Measurements from ENCODE around the gene DBI.

Gene DBI

DNA sequence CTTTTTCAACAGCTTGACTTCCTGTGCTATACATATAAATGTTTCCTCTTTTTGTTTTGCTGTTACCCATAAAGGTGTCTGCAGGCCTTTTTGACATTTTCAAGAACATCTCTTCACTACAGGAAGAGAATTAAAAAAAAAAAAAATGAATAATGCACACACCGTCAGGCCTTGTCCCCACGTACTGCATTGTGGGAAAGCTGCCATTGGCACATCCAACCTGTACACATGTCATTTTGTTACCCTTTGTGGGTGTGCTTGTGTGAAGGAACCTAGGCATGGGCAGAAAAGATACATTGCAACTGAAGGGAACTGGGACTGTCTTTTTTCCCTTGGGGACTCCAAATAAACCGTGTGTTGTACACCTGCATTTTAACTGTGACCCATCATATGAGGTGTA, 48.1 kb downstream of the DBI start:
- no peak overlapping the region for H3K4me3 ChIP-seq (ENCODE audit: low read length in 2 of 2)
- no peak overlapping the region for H3K27ac ChIP-seq (ENCODE audit: low read depth in 2 of 2, low read length in 2 of 2)
- H3K9me3 ChIP-seq (ENCODE audit: control insufficient read depth in 2 of 2, low read length in 2 of 2): no peaks in the 10 kb centered on the region
- no peaks in the 10 kb centered on the region for H3K36me3 ChIP-seq (ENCODE audit: control insufficient read depth in 2 of 2, insufficient read depth in 2 of 2, low read length in 2 of 2)
- H3K9ac ChIP-seq (ENCODE audit: low read depth in 1 of 2, low read length in 2 of 2): no peak overlapping the region
- H3K27me3 ChIP-seq (ENCODE audit: control insufficient read depth in 2 of 2, insufficient read depth in 2 of 2, low read length in 2 of 2): no peaks in the 10 kb centered on the region
- H3K4me1 ChIP-seq (ENCODE audit: control insufficient read depth in 2 of 2, insufficient read depth in 2 of 2, low read length in 2 of 2): peaks cover 0 to 4% of the 10 kb centered on the region in 2 donors

DNA sequence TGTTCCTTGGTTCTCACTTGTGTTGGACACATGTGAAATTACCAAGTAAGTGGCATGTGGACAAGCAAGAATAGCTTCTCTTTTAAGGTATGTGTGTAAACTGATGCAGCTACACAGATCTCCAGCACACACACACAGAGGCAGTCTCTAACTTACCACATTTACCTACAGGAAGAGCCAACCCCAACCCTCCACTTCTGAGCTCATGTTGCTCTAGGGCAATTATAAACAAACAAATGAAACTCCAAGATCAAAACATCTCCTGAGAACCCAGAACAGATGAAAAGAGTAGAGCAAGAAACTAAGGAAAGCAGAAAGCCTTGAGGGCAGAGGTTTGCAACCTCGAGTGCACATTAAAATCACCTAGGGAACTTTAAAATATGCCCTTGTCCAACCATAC, 48.9 kb downstream of the DBI start:
- Histone ChIP-seq H3K27ac (ENCODE audit: low read depth in 2 of 2, low read length in 2 of 2) (no peak overlapping the region), H3K36me3 (ENCODE audit: control insufficient read depth in 2 of 2, insufficient read depth in 2 of 2, low read length in 2 of 2) (no peaks in the 10 kb centered on the region), H3K27me3 (ENCODE audit: control insufficient read depth in 2 of 2, insufficient read depth in 2 of 2, low read length in 2 of 2) (no peaks in the 10 kb centered on the region), H3K4me3 (ENCODE audit: low read length in 2 of 2) (no peak overlapping the region), H3K9ac (ENCODE audit: low read depth in 1 of 2, low read length in 2 of 2) (no peak overlapping the region), H3K9me3 (ENCODE audit: control insufficient read depth in 2 of 2, low read length in 2 of 2) (no peaks in the 10 kb centered on the region), H3K4me1 (ENCODE audit: control insufficient read depth in 2 of 2, insufficient read depth in 2 of 2, low read length in 2 of 2) (peaks cover 6 to 10% of the 10 kb centered on the region in 2 donors)

DNA sequence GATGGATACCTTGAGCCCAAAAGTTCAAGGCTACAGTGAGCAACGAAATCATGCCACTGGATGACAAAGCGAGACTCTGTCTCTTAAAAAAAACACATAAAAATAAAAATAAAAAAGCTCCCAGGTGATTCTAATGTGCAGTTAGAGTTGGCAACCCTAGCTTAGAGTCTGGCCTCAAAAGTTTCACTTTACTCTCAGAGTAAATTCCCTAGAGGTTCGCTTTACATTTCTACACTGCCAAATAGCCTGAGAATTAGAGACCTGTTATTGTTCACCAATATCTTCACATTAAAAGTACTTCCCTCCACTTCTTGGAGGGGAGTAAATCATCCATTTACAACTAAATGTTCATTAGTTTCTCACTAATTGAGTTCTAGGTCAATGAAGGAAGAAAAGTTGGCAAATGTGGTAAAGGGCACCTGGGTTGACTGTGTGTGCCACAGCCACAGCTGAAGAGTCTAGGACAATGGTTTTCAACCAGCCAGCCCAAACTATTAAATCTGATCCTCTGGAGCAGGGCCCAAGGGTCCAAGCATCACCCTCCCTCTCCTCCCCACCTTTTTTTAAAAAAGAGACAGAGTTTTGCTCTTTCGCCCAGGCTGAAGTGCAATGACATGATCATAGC, 49.6 kb downstream of the DBI start:
- Histone ChIP-seq H3K9me3 (ENCODE audit: control insufficient read depth in 2 of 2, low read length in 2 of 2) (no peaks in the 10 kb centered on the region), H3K36me3 (ENCODE audit: control insufficient read depth in 2 of 2, insufficient read depth in 2 of 2, low read length in 2 of 2) (no peaks in the 10 kb centered on the region), H3K27me3 (ENCODE audit: control insufficient read depth in 2 of 2, insufficient read depth in 2 of 2, low read length in 2 of 2) (no peaks in the 10 kb centered on the region), H3K9ac (ENCODE audit: low read depth in 1 of 2, low read length in 2 of 2) (no peak overlapping the region), H3K4me3 (ENCODE audit: low read length in 2 of 2) (no peak overlapping the region), H3K27ac (ENCODE audit: low read depth in 2 of 2, low read length in 2 of 2) (no peak overlapping the region), H3K4me1 (ENCODE audit: control insufficient read depth in 2 of 2, insufficient read depth in 2 of 2, low read length in 2 of 2) (peaks cover 7 to 14% of the 10 kb centered on the region in 2 donors)

DNA sequence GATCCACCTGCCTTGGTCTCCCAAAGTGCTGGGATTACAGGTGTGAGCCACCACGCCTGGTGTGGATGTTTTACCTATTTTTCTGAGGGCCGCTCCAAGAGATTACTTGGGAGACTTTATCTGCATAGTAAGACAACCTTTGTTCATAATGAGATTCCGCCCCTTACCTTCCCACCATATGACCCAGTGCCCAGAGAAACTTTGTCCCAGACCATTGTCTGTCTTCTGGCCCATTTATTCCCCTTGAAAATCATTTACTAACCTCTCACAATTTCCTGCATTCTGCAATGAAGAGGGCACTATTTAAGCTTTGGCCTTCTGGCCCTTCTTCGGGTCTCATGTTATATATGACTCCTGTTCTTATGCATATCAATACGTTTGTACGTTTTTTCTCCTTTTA, 51.1 kb downstream of the DBI start:
- Histone ChIP-seq H3K9ac (ENCODE audit: low read depth in 1 of 2, low read length in 2 of 2) (no peak overlapping the region), H3K4me3 (ENCODE audit: low read length in 2 of 2) (no peak overlapping the region), H3K27ac (ENCODE audit: low read depth in 2 of 2, low read length in 2 of 2) (peak overlapping the region in 1 of 2 donors; percentile 18), H3K9me3 (ENCODE audit: control insufficient read depth in 2 of 2, low read length in 2 of 2) (no peaks in the 10 kb centered on the region), H3K27me3 (ENCODE audit: control insufficient read depth in 2 of 2, insufficient read depth in 2 of 2, low read length in 2 of 2) (no peaks in the 10 kb centered on the region), H3K36me3 (ENCODE audit: control insufficient read depth in 2 of 2, insufficient read depth in 2 of 2, low read length in 2 of 2) (no peaks in the 10 kb centered on the region), H3K4me1 (ENCODE audit: control insufficient read depth in 2 of 2, insufficient read depth in 2 of 2, low read length in 2 of 2) (peaks cover 7 to 20% of the 10 kb centered on the region in 2 donors)

DNA sequence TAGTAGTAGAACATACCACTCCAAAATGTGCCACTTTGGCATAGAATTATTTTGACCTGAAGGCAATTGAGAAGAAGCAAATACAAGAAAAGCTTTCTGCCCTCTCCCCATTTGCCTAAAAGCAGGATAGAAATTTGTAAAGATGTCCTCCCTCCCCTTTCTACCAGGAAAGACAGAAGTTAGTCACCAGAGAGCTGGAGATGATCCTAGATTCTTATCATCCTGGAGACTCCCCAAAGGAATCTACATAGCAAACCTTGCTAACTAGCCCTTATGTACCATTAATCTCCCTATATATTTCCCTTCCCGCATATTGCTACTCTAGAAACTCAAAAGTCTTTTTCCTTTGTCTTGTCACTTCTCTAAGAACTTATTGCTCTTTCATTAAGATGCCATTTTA, 52.3 kb downstream of the DBI start:
- H3K9ac ChIP-seq (ENCODE audit: low read depth in 1 of 2, low read length in 2 of 2): no peak overlapping the region
- H3K9me3 ChIP-seq (ENCODE audit: control insufficient read depth in 2 of 2, low read length in 2 of 2): no peaks in the 10 kb centered on the region
- peaks cover 9 to 31% of the 10 kb centered on the region in 2 donors for H3K4me1 ChIP-seq (ENCODE audit: control insufficient read depth in 2 of 2, insufficient read depth in 2 of 2, low read length in 2 of 2)
- no peak overlapping the region for H3K4me3 ChIP-seq (ENCODE audit: low read length in 2 of 2)
- H3K27me3 ChIP-seq (ENCODE audit: control insufficient read depth in 2 of 2, insufficient read depth in 2 of 2, low read length in 2 of 2): no peaks in the 10 kb centered on the region
- H3K36me3 ChIP-seq (ENCODE audit: control insufficient read depth in 2 of 2, insufficient read depth in 2 of 2, low read length in 2 of 2): no peaks in the 10 kb centered on the region
- no peak overlapping the region for H3K27ac ChIP-seq (ENCODE audit: low read depth in 2 of 2, low read length in 2 of 2)

DNA sequence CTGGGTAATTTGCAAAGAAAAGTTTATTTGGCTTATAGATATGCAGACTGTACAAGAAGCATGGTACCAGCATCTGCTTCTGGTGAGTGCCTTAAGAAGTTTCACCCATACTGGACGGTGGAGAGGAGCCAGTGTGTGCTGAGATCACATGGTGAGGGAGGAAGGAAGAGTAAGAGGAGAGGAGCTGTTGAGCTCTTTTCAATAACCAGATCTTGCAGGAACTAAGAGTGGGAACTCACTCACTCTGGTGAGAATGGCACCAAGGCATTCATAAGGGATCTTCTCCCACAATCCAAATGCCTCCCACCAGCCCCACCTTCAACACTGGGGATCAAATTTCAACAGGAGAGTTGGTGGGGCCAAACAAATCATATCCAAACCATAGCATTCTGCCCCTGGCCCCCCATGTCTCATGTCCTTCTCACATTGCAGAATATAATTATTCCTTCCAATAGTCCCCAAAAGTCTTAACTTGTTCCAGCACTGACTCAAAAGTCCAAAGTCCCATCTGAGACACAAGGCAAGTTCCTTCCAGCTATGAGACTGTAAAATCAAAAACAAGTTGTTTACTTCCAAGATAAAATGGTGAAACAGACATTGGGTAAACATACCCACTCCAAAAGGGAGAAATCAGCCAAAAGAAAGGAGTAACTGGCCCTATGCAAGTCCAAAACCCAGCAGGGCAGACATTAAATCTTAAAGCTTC, 53.2 kb downstream of the DBI start:
- H3K9ac ChIP-seq (ENCODE audit: low read depth in 1 of 2, low read length in 2 of 2): no peak overlapping the region
- no peaks in the 10 kb centered on the region for H3K36me3 ChIP-seq (ENCODE audit: control insufficient read depth in 2 of 2, insufficient read depth in 2 of 2, low read length in 2 of 2)
- no peaks in the 10 kb centered on the region for H3K9me3 ChIP-seq (ENCODE audit: control insufficient read depth in 2 of 2, low read length in 2 of 2)
- H3K4me3 ChIP-seq (ENCODE audit: low read length in 2 of 2): no peak overlapping the region
- H3K27ac ChIP-seq (ENCODE audit: low read depth in 2 of 2, low read length in 2 of 2): peak overlapping the region; percentile 5 to 63
- peaks cover 12 to 40% of the 10 kb centered on the region in 2 donors for H3K4me1 ChIP-seq (ENCODE audit: control insufficient read depth in 2 of 2, insufficient read depth in 2 of 2, low read length in 2 of 2)
- H3K27me3 ChIP-seq (ENCODE audit: control insufficient read depth in 2 of 2, insufficient read depth in 2 of 2, low read length in 2 of 2): no peaks in the 10 kb centered on the region

DNA sequence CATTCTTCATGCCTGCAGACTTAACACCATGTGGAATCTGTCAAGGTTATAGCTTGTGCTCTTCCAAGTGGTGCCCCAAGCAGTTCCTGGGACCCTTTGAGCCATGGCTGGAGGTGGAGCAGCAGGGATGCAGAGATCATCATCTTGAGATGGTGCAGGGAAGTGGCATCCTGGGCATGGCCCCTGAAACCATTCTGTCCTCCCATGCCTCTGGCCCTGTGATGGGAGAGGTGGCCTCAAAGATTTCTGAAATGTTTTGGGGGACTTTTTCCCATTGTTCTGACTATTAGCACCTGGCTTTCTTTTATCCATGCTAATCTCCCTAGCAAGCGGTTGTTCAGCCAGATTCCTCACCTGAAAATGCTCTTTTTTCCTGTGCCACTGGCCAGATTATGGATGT, 54.5 kb downstream of the DBI start:
- Histone ChIP-seq H3K9me3 (ENCODE audit: control insufficient read depth in 2 of 2, low read length in 2 of 2) (no peaks in the 10 kb centered on the region), H3K4me3 (ENCODE audit: low read length in 2 of 2) (no peak overlapping the region), H3K36me3 (ENCODE audit: control insufficient read depth in 2 of 2, insufficient read depth in 2 of 2, low read length in 2 of 2) (no peaks in the 10 kb centered on the region), H3K4me1 (ENCODE audit: control insufficient read depth in 2 of 2, insufficient read depth in 2 of 2, low read length in 2 of 2) (peaks cover 21 to 52% of the 10 kb centered on the region in 2 donors), H3K9ac (ENCODE audit: low read depth in 1 of 2, low read length in 2 of 2) (no peak overlapping the region), H3K27ac (ENCODE audit: low read depth in 2 of 2, low read length in 2 of 2) (peak overlapping the region; percentile 18 to 24), H3K27me3 (ENCODE audit: control insufficient read depth in 2 of 2, insufficient read depth in 2 of 2, low read length in 2 of 2) (no peaks in the 10 kb centered on the region)

DNA sequence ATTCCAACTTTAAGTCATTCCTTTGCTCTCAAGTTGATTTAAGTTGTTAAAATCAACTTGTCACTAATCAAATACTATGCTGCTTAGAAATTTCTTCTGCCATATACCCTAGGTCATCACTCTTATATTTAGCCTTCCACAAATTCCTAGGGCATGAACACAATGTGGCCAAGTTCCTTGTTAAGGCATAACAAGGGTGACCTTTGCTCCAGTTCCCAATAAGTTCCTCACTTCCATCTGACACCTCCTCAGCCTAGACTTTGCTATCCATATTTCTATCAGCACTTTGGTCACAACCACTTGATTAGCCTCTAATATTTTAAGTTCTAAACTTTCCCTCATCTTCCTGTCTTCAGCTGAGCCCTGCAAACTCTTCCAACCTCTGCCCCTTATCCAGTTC, 55.0 kb downstream of the DBI start:
- H3K9me3 ChIP-seq (ENCODE audit: control insufficient read depth in 2 of 2, low read length in 2 of 2): no peaks in the 10 kb centered on the region
- H3K4me1 ChIP-seq (ENCODE audit: control insufficient read depth in 2 of 2, insufficient read depth in 2 of 2, low read length in 2 of 2): peaks cover 25 to 56% of the 10 kb centered on the region in 2 donors
- peak overlapping the region; percentile 24 to 46 for H3K27ac ChIP-seq (ENCODE audit: low read depth in 2 of 2, low read length in 2 of 2)
- no peaks in the 10 kb centered on the region for H3K36me3 ChIP-seq (ENCODE audit: control insufficient read depth in 2 of 2, insufficient read depth in 2 of 2, low read length in 2 of 2)
- no peaks in the 10 kb centered on the region for H3K27me3 ChIP-seq (ENCODE audit: control insufficient read depth in 2 of 2, insufficient read depth in 2 of 2, low read length in 2 of 2)
- H3K9ac ChIP-seq (ENCODE audit: low read depth in 1 of 2, low read length in 2 of 2): no peak overlapping the region
- H3K4me3 ChIP-seq (ENCODE audit: low read length in 2 of 2): no peak overlapping the region
